ENCODE measurements around the gene SUSD4. TPM values are rescaled to one million over a fixed set of nuclear protein-coding genes. Genes with fewer than 3 reads are reported as not detected.

Gene SUSD4
- polyA plus RNA-seq, 2 of the 4 experiments (the other 2 are of a cell fraction): 0.61 to 0.85 TPM

DNA sequence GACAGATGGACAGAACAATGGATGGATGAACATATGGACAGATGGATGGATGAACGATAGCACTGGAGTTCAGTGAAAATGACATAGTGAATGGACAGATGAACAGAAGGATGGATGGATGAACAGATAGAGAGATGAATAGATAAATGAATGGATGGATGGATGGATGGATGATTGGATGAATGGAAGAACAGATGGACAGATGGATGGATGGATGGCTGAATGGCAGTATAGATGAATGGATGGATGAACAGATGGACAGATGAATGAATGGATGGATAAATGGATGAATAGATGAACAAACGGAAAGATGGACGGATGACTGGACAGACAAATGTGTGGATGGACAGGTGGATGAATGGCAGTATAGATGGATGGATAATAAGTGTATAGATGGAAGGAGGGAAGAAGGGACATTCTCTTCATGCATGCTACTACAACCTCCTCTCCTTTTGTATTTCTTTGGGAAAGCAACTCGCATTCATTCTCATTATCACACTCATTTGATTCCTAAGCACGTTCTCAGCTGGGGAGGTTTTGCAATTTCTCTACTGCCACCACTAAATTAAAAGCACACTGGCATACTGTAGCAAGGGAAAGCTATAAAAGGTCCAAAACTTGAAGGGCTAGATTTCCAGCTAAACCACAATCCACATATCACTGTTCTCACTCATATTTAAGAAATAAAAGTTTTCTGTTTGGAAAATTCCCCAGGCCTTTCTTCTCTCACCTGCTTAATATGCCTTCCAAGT lies 34.1 kb downstream of the SUSD4 start:
- TF ChIP-seq HDAC2 (IDR thresholded peaks at IDR 0.05) (no peak), GATA3 (IDR thresholded peaks at IDR 0.05; ENCODE audit: borderline replicate concordance) (no peak), HEYL (CRISPR knock-in tag; IDR thresholded peaks at IDR 0.05) (no peak), CEBPB (IDR thresholded peaks at IDR 0.05) (no peak), HOXB13 (CRISPR knock-in tag; IDR thresholded peaks at IDR 0.05; ENCODE audit: low read depth) (no peak), NR3C1 (IDR thresholded peaks at IDR 0.05) (no peak), RNF2 (IDR thresholded peaks at IDR 0.05; ENCODE audit: borderline replicate concordance, low read depth) (no peak)
- TF ChIP-seq, protein P1, sequence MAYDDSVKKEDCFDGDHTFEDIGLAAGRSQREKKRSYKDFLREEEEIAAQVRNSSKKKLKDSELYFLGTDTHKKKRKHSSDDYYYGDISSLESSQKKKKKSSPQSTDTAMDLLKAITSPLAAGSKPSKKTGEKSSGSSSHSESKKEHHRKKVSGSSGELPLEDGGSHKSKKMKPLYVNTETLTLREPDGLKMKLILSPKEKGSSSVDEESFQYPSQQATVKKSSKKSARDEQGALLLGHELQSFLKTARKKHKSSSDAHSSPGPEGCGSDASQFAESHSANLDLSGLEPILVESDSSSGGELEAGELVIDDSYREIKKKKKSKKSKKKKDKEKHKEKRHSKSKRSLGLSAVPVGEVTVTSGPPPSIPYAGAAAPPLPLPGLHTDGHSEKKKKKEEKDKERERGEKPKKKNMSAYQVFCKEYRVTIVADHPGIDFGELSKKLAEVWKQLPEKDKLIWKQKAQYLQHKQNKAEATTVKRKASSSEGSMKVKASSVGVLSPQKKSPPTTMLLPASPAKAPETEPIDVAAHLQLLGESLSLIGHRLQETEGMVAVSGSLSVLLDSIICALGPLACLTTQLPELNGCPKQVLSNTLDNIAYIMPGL (CRISPR knock-in tag; IDR thresholded peaks at IDR 0.05; ENCODE audit: borderline replicate concordance): no peak
- WGBS (ENCODE audit: missing lambda C conversion rate): 46% methylated on average over 5 of the region's 5 CpGs
- no peaks in the 10 kb centered on the region for H3K9me3 ChIP-seq
- FAIRE-seq (no peak), ATAC-seq (no peak), DNase-seq (ENCODE audit: low read depth in 1 of 2, low spot score in 1 of 2) (no peak)
- ChIA-PET CTCF (interaction anchor here (0.9 to 1.2 kb wide), 3 partner anchors 7 to 206 kb away, joined by 3 read pairs; no protein-coding TSS in a partner anchor), POLR2A (no interaction called here)
- no peak overlapping the region for H3K4me2 ChIP-seq
- H3K27ac ChIP-seq: no peak overlapping the region
- H3K4me3 ChIP-seq: no peak overlapping the region
- H3K4me1 ChIP-seq: no peaks in the 10 kb centered on the region

DNA sequence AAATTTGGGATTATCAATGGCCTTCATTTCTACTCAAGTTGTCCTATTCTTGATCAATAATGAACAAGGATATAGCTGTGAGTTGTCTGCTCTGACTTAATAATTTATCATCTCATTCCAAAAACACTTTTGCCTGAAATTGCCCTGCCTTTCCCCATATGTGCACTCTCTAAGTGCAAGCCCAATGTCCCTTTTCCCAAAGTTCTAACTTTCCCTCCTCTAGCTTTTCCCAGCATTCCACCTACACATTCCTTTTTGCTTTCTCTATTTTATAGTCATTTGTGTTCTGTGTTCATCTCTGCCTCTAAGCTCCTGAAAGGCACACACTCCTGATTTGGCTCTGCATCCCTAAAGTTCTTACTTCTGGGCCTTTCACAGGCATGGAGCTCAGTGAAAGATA lies 34.7 kb downstream of the SUSD4 start:
- ChIA-PET CTCF (interaction anchor here (0.7 to 1.2 kb wide), 5 partner anchors 8 to 205 kb away, joined by 3 read pairs; partner anchors contain the start of gene SUSD4), POLR2A (no interaction called here)
- Histone ChIP-seq H3K4me2 (no peak overlapping the region), H3K9me3 (no peaks in the 10 kb centered on the region), H3K4me1 (no peaks in the 10 kb centered on the region), H3K27ac (no peak overlapping the region), H3K4me3 (no peak overlapping the region)
- no peak for DNase-seq (ENCODE audit: low read depth in 1 of 2, low spot score in 1 of 2)
- FAIRE-seq: no peak
- no peak for ATAC-seq
- TF ChIP-seq KDM1A (IDR thresholded peaks at IDR 0.05; ENCODE audit: low read depth) (no peak), EHMT2 (IDR thresholded peaks at IDR 0.05; ENCODE audit: low read depth) (no peak), ESRRA (IDR thresholded peaks at IDR 0.05; ENCODE audit: borderline replicate concordance, low read length) (no peak), POLR2A (IDR thresholded peaks at IDR 0.05; ENCODE audit: low read length) (no peak), KDM5A (IDR thresholded peaks at IDR 0.05) (no peak), POLR2AphosphoS2 (conservative IDR thresholded peaks at IDR 0.05; ENCODE audit: low read length) (no peak), SREBF2 (IDR thresholded peaks at IDR 0.05) (no peak), PHF8 (IDR thresholded peaks at IDR 0.05; ENCODE audit: borderline replicate concordance, low read depth) (no peak), RNF2 (IDR thresholded peaks at IDR 0.05; ENCODE audit: borderline replicate concordance, low read depth) (no peak), FOSL2 (IDR thresholded peaks at IDR 0.05) (no peak), FOSL2 (CRISPR knock-in tag; IDR thresholded peaks at IDR 0.05) (no peak), ZC3H11A (IDR thresholded peaks at IDR 0.05) (no peak), NFE2L2 (conservative IDR thresholded peaks at IDR 0.05; ENCODE audit: low read length) (no peak), SMC3 (IDR thresholded peaks at IDR 0.05) (no peak), HOXB5 (CRISPR knock-in tag; IDR thresholded peaks at IDR 0.05) (no peak)
- TF ChIP-seq, protein P1 (CRISPR knock-in tag; IDR thresholded peaks at IDR 0.05; ENCODE audit: borderline replicate concordance): no peak
- TF ChIP-seq, protein P2, sequence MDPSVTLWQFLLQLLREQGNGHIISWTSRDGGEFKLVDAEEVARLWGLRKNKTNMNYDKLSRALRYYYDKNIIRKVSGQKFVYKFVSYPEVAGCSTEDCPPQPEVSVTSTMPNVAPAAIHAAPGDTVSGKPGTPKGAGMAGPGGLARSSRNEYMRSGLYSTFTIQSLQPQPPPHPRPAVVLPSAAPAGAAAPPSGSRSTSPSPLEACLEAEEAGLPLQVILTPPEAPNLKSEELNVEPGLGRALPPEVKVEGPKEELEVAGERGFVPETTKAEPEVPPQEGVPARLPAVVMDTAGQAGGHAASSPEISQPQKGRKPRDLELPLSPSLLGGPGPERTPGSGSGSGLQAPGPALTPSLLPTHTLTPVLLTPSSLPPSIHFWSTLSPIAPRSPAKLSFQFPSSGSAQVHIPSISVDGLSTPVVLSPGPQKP (IDR thresholded peaks at IDR 0.05; ENCODE audit: low read depth, low read length): no peak
- TF ChIP-seq, protein P3, sequence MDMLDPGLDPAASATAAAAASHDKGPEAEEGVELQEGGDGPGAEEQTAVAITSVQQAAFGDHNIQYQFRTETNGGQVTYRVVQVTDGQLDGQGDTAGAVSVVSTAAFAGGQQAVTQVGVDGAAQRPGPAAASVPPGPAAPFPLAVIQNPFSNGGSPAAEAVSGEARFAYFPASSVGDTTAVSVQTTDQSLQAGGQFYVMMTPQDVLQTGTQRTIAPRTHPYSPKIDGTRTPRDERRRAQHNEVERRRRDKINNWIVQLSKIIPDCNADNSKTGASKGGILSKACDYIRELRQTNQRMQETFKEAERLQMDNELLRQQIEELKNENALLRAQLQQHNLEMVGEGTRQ (IDR thresholded peaks at IDR 0.05): no peak
- TF ChIP-seq, protein P4, sequence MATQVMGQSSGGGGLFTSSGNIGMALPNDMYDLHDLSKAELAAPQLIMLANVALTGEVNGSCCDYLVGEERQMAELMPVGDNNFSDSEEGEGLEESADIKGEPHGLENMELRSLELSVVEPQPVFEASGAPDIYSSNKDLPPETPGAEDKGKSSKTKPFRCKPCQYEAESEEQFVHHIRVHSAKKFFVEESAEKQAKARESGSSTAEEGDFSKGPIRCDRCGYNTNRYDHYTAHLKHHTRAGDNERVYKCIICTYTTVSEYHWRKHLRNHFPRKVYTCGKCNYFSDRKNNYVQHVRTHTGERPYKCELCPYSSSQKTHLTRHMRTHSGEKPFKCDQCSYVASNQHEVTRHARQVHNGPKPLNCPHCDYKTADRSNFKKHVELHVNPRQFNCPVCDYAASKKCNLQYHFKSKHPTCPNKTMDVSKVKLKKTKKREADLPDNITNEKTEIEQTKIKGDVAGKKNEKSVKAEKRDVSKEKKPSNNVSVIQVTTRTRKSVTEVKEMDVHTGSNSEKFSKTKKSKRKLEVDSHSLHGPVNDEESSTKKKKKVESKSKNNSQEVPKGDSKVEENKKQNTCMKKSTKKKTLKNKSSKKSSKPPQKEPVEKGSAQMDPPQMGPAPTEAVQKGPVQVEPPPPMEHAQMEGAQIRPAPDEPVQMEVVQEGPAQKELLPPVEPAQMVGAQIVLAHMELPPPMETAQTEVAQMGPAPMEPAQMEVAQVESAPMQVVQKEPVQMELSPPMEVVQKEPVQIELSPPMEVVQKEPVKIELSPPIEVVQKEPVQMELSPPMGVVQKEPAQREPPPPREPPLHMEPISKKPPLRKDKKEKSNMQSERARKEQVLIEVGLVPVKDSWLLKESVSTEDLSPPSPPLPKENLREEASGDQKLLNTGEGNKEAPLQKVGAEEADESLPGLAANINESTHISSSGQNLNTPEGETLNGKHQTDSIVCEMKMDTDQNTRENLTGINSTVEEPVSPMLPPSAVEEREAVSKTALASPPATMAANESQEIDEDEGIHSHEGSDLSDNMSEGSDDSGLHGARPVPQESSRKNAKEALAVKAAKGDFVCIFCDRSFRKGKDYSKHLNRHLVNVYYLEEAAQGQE (IDR thresholded peaks at IDR 0.05): no peak

All from A549 (cell line).